Neural progenitor cell (in vitro differentiated cells): ENCODE results near the gene ACO2. TPM values are rescaled to one million over a fixed set of nuclear protein-coding genes. Genes with fewer than 3 reads are reported as not detected.

Source experiments
- DNase-seq: peaks from one replicate; pipeline ENCODE4 v3.0.0-alpha.2; 2016; ENCODE audit warnings: low spot score
- H2AFZ ChIP-seq: fragments of 200-600 bp; sonication (generic); replicated peaks from 2 replicates; pipeline ENCODE4 v1.6.1; 2016; ENCODE audit warnings: antibody characterized with exemption
- H3F3A ChIP-seq: fragments of 200-600 bp; sonication (generic); 2 replicates; pipeline ENCODE4 v1.6.1; 2016; ENCODE audit warnings: antibody characterized with exemption, low read depth
- H3K27ac ChIP-seq: fragments of 200-600 bp; sonication (generic); 2 replicates; pipeline ENCODE4 v1.5.1; 2016; ENCODE audit warnings: mild to moderate bottlenecking
- H3K27me3 ChIP-seq: fragments of 200-600 bp; sonication (generic); 2 replicates; pipeline ENCODE4 v1.6.1; 2016; ENCODE audit warnings: mild to moderate bottlenecking, moderate library complexity
- H3K36me3 ChIP-seq: fragments of 200-600 bp; sonication (generic); 2 replicates; pipeline ENCODE4 v1.5.1; 2016
- H3K4me1 ChIP-seq: fragments of 200-600 bp; sonication (generic); 2 replicates; pipeline ENCODE4 v1.6.1; 2016; ENCODE audit warnings: mixed run types
- H3K4me2 ChIP-seq: fragments of 200-600 bp; sonication (generic); 2 replicates; pipeline ENCODE4 v1.6.1; 2016
- H3K4me3 ChIP-seq: fragments of 200-600 bp; sonication (generic); 2 replicates; pipeline ENCODE4 v1.5.1; 2016
- H3K79me2 ChIP-seq: fragments of 200-600 bp; sonication (generic); 2 replicates; pipeline ENCODE4 v1.6.1; 2016; ENCODE audit warnings: low read depth
- H3K9ac ChIP-seq: fragments of 200-600 bp; sonication (generic); 2 replicates; pipeline ENCODE4 v1.6.1; 2016
- H3K9me3 ChIP-seq: fragments of 200-600 bp; sonication (generic); 2 replicates; pipeline ENCODE4 v1.5.1; 2016; ENCODE audit warnings: low read depth
- H4K20me1 ChIP-seq: fragments of 200-600 bp; sonication (generic); 2 replicates; pipeline ENCODE4 v1.6.1; 2016; ENCODE audit warnings: low read depth
- H3K27ac Mint-ChIP-seq: 3 replicates; pipeline ENCODE4 v1.8.0; 2021; ENCODE audit warnings: mixed read lengths
- H3K27me3 Mint-ChIP-seq: 2 replicates; pipeline ENCODE4 v1.8.0; 2022; ENCODE audit warnings: low read depth, mild to moderate bottlenecking, inconsistent platforms, moderate library complexity, mixed read lengths; ENCODE audit not compliant: insufficient read depth
- H3K36me3 Mint-ChIP-seq: 3 replicates; pipeline ENCODE4 v1.8.0; 2021; ENCODE audit warnings: mixed read lengths
- H3K4me1 Mint-ChIP-seq: 3 replicates; pipeline ENCODE4 v1.8.0; 2021; ENCODE audit warnings: mixed read lengths
- H3K4me3 Mint-ChIP-seq: 3 replicates; pipeline ENCODE4 v1.8.0; 2021; ENCODE audit warnings: mild to moderate bottlenecking, moderate library complexity, mixed read lengths
- H3K9me3 Mint-ChIP-seq: 3 replicates; pipeline ENCODE4 v1.8.0; 2020; ENCODE audit warnings: mixed read lengths
- CTCF ChIP-seq: fragments of 200-600 bp; sonication (generic); IDR thresholded peaks from 2 replicates; pipeline ENCODE4 v1.5.1; 2017; ENCODE audit warnings: antibody characterized with exemption, mild to moderate bottlenecking
- EZH2 ChIP-seq: fragments of 200-600 bp; sonication (generic); IDR thresholded peaks from 2 replicates; pipeline ENCODE4 v1.6.1; 2017; ENCODE audit warnings: antibody characterized with exemption, mild to moderate bottlenecking, moderate library complexity
- EZH2phosphoT487 ChIP-seq: fragments of 200-600 bp; sonication (generic); IDR thresholded peaks from 2 replicates; pipeline ENCODE4 v1.6.1; 2017; ENCODE audit warnings: antibody characterized with exemption
- total RNA-seq: library from RNA; depleted of rRNA; stranded (reverse); fragments of >200 nt; gene quantifications from 2 replicates; pipeline ENCODE4 v1.2.3, GENCODE V29; 2015; ENCODE audit warnings: low replicate concordance

Gene ACO2
- total RNA-seq, 1 donor from 2014 or later: 36.6 TPM

- Histone ChIP-seq H3K36me3 (no peaks in the 10 kb centered on the region), H3K79me2 (no peaks in the 10 kb centered on the region), H4K20me1 (no peaks in the 10 kb centered on the region), H3K27ac (no peak overlapping the region), H3K9me3 (no peaks in the 10 kb centered on the region), H3F3A (no peaks in the 10 kb centered on the region), H3K4me3 (no peak overlapping the region), H3K9ac (no peak overlapping the region), H3K4me1 (peaks cover 5% of the 10 kb centered on the region), H2AFZ (no peak overlapping the region), H3K4me2 (no peak overlapping the region), H3K27me3 (no peaks in the 10 kb centered on the region)
- H3K9me3 Mint-ChIP-seq: no peaks in the 10 kb centered on the region
- H3K4me3 Mint-ChIP-seq: no peak overlapping the region
- peaks cover 5% of the 10 kb centered on the region for H3K36me3 Mint-ChIP-seq
- peaks cover under 1% of the 10 kb centered on the region for H3K27me3 Mint-ChIP-seq
- TF ChIP-seq EZH2phosphoT487: no peak
- no peak for TF ChIP-seq CTCF
- no peak for TF ChIP-seq EZH2
- no peak overlapping the region for H3K27ac Mint-ChIP-seq
- DNase-seq: no peak
- H3K4me1 Mint-ChIP-seq: peaks cover 5% of the 10 kb centered on the region
Measured at GRCh38 chr22:41507330-41508063, 38.6 kb downstream of the ACO2 start.

- Histone ChIP-seq H3K4me3 (no peak overlapping the region), H3K4me1 (peaks cover 15% of the 10 kb centered on the region), H3K9ac (no peak overlapping the region), H4K20me1 (no peaks in the 10 kb centered on the region), H3K27ac (no peak overlapping the region), H3K9me3 (no peaks in the 10 kb centered on the region), H3K79me2 (no peaks in the 10 kb centered on the region), H2AFZ (no peak overlapping the region), H3F3A (peaks cover 4% of the 10 kb centered on the region), H3K27me3 (no peaks in the 10 kb centered on the region), H3K4me2 (no peak overlapping the region), H3K36me3 (no peaks in the 10 kb centered on the region)
- Mint-ChIP-seq H3K27me3 (no peaks in the 10 kb centered on the region), H3K4me1 (peaks cover 18% of the 10 kb centered on the region), H3K36me3 (peaks cover 9% of the 10 kb centered on the region), H3K9me3 (no peaks in the 10 kb centered on the region), H3K4me3 (no peak overlapping the region), H3K27ac (no peak overlapping the region)
- TF ChIP-seq EZH2phosphoT487 (no peak), CTCF (no peak), EZH2 (no peak)
- DNase-seq: no peak
Measured at GRCh38 chr22:41508770-41509170, 39.9 kb downstream of the ACO2 start.

- Mint-ChIP-seq H3K4me1 (peaks cover 19% of the 10 kb centered on the region), H3K27ac (no peak overlapping the region), H3K9me3 (no peaks in the 10 kb centered on the region), H3K27me3 (no peaks in the 10 kb centered on the region), H3K36me3 (peaks cover 7% of the 10 kb centered on the region), H3K4me3 (no peak overlapping the region)
- DNase-seq: no peak
- Histone ChIP-seq H4K20me1 (no peaks in the 10 kb centered on the region), H3K27me3 (no peaks in the 10 kb centered on the region), H2AFZ (no peak overlapping the region), H3F3A (peaks cover 4% of the 10 kb centered on the region), H3K79me2 (no peaks in the 10 kb centered on the region), H3K9ac (no peak overlapping the region), H3K4me3 (no peak overlapping the region), H3K4me2 (no peak overlapping the region), H3K9me3 (no peaks in the 10 kb centered on the region), H3K4me1 (peaks cover 15% of the 10 kb centered on the region), H3K36me3 (no peaks in the 10 kb centered on the region), H3K27ac (no peak overlapping the region)
- TF ChIP-seq CTCF: no peak
- no peak for TF ChIP-seq EZH2phosphoT487
- TF ChIP-seq EZH2: no peak
Measured at GRCh38 chr22:41511521-41511968, 42.6 kb downstream of the ACO2 start.
